K562 (cell line): ENCODE data around the gene AGPAT4. TPM values are rescaled to one million over a fixed set of nuclear protein-coding genes. Genes with fewer than 3 reads are reported as not detected.

Experiments
- ARID1B ChIP-seq: fragments of 450-650 bp; IDR thresholded peaks from 2 replicates; pipeline ENCODE4 v1.6.1; 2016; ENCODE audit warnings: antibody characterized with exemption, mild to moderate bottlenecking, inconsistent platforms
- BHLHE40 ChIP-seq: IDR thresholded peaks from 2 replicates; pipeline ENCODE4 v1.6.1; 2011; ENCODE audit warnings: low read length, improper control_type of control experiment
- CBX5 ChIP-seq: IDR thresholded peaks from 2 replicates; pipeline ENCODE4 v1.6.1; 2014; ENCODE audit warnings: low read depth, borderline replicate concordance
- CREM ChIP-seq: IDR thresholded peaks from 2 replicates; pipeline ENCODE4 v1.6.1; 2014; ENCODE audit warnings: antibody characterized with exemption, low read depth
- DPF2 ChIP-seq: fragments of 450-650 bp; IDR thresholded peaks from 2 replicates; pipeline ENCODE4 v1.6.1; 2016
- EWSR1 ChIP-seq: fragments of 450-650 bp; IDR thresholded peaks from 2 replicates; pipeline ENCODE4 v1.6.1; 2018; ENCODE audit warnings: borderline replicate concordance, mild to moderate bottlenecking, low read depth, moderate library complexity; ENCODE audit not compliant: partially characterized antibody
- GATAD2B ChIP-seq: fragments of 450-650 bp; IDR thresholded peaks from 2 replicates; pipeline ENCODE4 v1.6.1; 2017; ENCODE audit warnings: mild to moderate bottlenecking, borderline replicate concordance
- ILF3 ChIP-seq: fragments of 450-650 bp; IDR thresholded peaks from 2 replicates; pipeline ENCODE4 v1.6.1; 2018; ENCODE audit warnings: antibody characterized with exemption, mild to moderate bottlenecking, moderate library complexity, borderline replicate concordance
- MITF ChIP-seq: IDR thresholded peaks from 2 replicates; pipeline ENCODE4 v1.6.1; 2014; ENCODE audit warnings: antibody characterized with exemption
- NR2C1 ChIP-seq, 2 experiments: fragments of 450-650 bp; IDR thresholded peaks; 2 replicates each; pipeline ENCODE4 v1.6.1; 2017; ENCODE audit warnings: mild to moderate bottlenecking in 2 of 2, antibody characterized with exemption in 1 of 2, inconsistent platforms in 1 of 2, missing compliant biosample characterization in 1 of 2, missing genetic modification characterization in 1 of 2
- NR2C2 ChIP-seq, 2 experiments: fragments of 200-800 bp in 1 of 2; sonication (Bioruptor generic) in 1 of 2; sonication (generic) in 1 of 2; formaldehyde crosslinking in 1 of 2; IDR thresholded peaks; 2 replicates each; pipeline versions ENCODE4 v1.6.1 to v1.8.0; 2016 to 2022; ENCODE audit warnings: mild to moderate bottlenecking in 1 of 2, missing compliant biosample characterization in 1 of 2, missing genetic modification characterization in 1 of 2, missing genetic modification reagents in 1 of 2
- POLR2A ChIP-seq: fragments of 450-650 bp; conservative IDR thresholded peaks from 2 replicates; pipeline ENCODE4 v1.6.1; 2016
- RAD51 ChIP-seq: fragments of 450-650 bp; IDR thresholded peaks from 2 replicates; pipeline ENCODE4 v1.7.1; 2016; ENCODE audit warnings: low read depth, mild to moderate bottlenecking, borderline replicate concordance
- THAP7 ChIP-seq: fragments of 250-450 bp; sonication (Bioruptor Pico); IDR thresholded peaks from 2 replicates; pipeline ENCODE4 v1.5.0; 2021
- ZNF655 ChIP-seq: fragments of 250-450 bp; sonication (Bioruptor Pico); IDR thresholded peaks from 2 replicates; pipeline ENCODE4 v1.5.0; 2021
- polyA plus RNA-seq, 8 experiments: library from polyadenylated mRNA; depleted of rRNA in 4 of 8; stranded (reverse) in 5 of 8; unstranded in 3 of 8; fragments of >200 nt; fragmentation: Nextera tagmentation in 2 of 8; fragmentation: Illumina TruSeq in 1 of 8; extraction: Ambion mirVana in 2 of 8; extraction: Trizol in 1 of 8; gene quantifications; 2 replicates each; pipeline versions ENCODE4 v1.2.1 to v1.2.3, GENCODE V29; 2011 to 2014; ENCODE audit warnings: inconsistent platforms in 1 of 8, missing spikeins in 1 of 8
- total RNA-seq, 7 experiments: library from RNA; depleted of rRNA in 6 of 7; stranded (reverse); fragments of >200 nt in 6 of 7; fragmentation: Illumina TruSeq in 2 of 7; extraction: Trizol in 2 of 7; gene quantifications; 2 replicates each; pipeline versions ENCODE4 v1.2.1 to v1.2.3, GENCODE V29; 2011 to 2021; ENCODE audit warnings: low replicate concordance in 1 of 7

AGPAT4 gene
- total and polyA plus RNA-seq, 9 of the 15 experiments (the other 6 are each of a cell fraction or from before 2014, with no cell fraction given): 2.2 to 15.0 (median 5.7) TPM

- peak; percentile 79 for TF ChIP-seq ARID1B
- TF ChIP-seq THAP7 (CRISPR knock-in tag): no peak
- peak; percentile 66; the same call in 1 of the 2 replicates for TF ChIP-seq GATAD2B
- peak; percentile 63; the same call in 1 of the 2 replicates for TF ChIP-seq MITF
- 0 out of 2 replicates have a peak, but pooled peaks have one; percentile 7 for TF ChIP-seq CBX5
- TF ChIP-seq POLR2A: no peak
- TF ChIP-seq EWSR1: no peak
- TF ChIP-seq RAD51: peak; percentile 92
- peak; percentile 49; the same call in 1 of the 2 replicates for TF ChIP-seq CREM
- no peak for TF ChIP-seq ILF3
- TF ChIP-seq NR2C1 (IDR thresholded peaks at IDR 0.05): peak; percentile 68
- TF ChIP-seq NR2C1 (tag; IDR thresholded peaks at IDR 0.05): peak; percentile 71
- TF ChIP-seq BHLHE40: peak; percentile 85
- TF ChIP-seq ZNF655 (CRISPR knock-in tag): no peak
- TF ChIP-seq DPF2: peak; percentile 59; the same call in 1 of the 2 replicates
- TF ChIP-seq NR2C2 (CRISPR knock-in tag; IDR thresholded peaks at IDR 0.05): no peak
- peak; percentile 54; the same call in 1 of the 2 replicates for TF ChIP-seq NR2C2 (tag; IDR thresholded peaks at IDR 0.05)
Measured at GRCh38 chr6:161214722-161215121, 59.1 kb downstream of the AGPAT4 start (continued).
